Ramos (cell line): ENCODE data around the gene GDF7.

Experiments
- in situ Hi-C: fragments of 300-500 bp; cut with MboI; formaldehyde crosslinking; loops from one replicate; pipeline ENCODE4 v1.14.3; 2022; ENCODE audit warnings: low sequenced_read_pairs; ENCODE audit not compliant: unreplicated experiment

Gene GDF7

GRCh38 chr2:20723543-20723942 lies 56.6 kb downstream of the GDF7 start:
- in situ Hi-C loops: no loop called here

- in situ Hi-C loops: no loop called here
These were observed 57.6 kb downstream of the GDF7 start for GRCh38 chr2:20724500-20725053.

GRCh38 chr2:20725782-20726181 lies 58.8 kb downstream of the GDF7 start:
- in situ Hi-C loops: no loop called here

GRCh38 chr2:20726913-20727312 lies 60.0 kb downstream of the GDF7 start:
- in situ Hi-C loops: no loop called here

- in situ Hi-C loops: no loop called here
These were observed 61.3 kb downstream of the GDF7 start for GRCh38 chr2:20728114-20728758.
